ENCODE data around the gene LHX1. TPM values are rescaled to one million over a fixed set of nuclear protein-coding genes. Genes with fewer than 3 reads are reported as not detected.

LHX1 gene
- total and polyA plus RNA-seq, 9 of the 15 experiments (the other 6 are each of a cell fraction or from before 2014, with no cell fraction given) = 0.05 to 0.64 (median 0.07) TPM; not detected in 6

DNA sequence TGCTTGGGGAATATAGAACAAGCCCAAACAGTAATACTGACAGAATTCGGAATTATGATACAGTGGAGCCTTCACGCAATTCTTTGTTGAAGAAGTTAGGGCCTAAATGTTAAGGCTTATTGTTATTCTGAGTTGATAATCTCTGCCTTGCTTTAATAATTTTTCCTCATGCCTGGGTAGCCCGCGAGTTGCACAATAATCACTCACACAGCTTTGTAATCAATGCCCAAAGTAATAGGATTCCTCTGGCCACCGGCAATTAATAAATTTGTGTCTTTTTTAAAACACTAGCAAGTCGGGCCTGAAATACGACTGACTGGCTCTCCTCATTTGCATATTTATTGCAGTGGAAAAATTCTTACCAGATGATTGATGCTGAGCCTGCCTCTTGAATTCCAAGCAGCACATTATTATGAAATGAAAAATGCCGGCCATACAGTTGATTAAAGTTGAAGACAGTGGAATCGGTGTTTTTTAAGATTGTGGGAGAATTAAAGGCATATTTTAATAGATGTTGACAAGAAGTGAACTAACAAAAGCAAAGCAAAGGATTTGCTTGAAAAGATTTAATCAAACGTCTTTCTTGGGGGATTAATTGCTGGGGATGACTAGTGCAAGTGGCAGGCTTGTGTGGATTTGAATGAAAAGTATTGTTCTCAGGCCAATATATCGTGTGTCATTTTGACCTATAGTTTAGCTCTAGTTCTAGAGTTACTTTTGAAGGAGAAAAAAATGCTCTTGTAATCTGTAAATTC is 41.7 kb downstream of the LHX1 start:
- CTCF ChIA-PET (ENCODE audit: low intra/inter-chr PET ratio) = no interaction called here
- H3K4me3 ChIP-seq = no peak overlapping the region

DNA sequence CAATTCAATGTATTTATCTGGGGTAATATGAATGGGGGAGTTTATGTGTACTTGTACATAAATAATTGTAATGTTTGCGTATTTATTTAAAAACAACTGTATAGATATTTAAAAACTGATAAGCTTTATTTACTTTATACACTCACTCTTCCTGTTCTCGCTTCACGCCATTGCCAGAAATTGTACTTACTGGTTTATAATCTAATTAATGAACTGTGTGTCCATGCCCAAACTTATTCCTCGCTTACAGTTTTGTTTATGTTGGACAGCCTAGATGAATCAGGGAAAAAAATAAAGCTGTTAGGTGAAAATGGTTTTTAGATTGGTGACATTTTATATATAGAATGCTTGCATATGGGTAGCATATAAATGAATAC is 42.3 kb downstream of the LHX1 start:
- Histone ChIP-seq H2AFZ (ENCODE audit: low read depth, low read length) (no peak overlapping the region), H3K36me3 (ENCODE audit: control insufficient read depth, insufficient read depth, low read length) (peaks cover 40% of the 10 kb centered on the region), H3K9me3 (replicated peaks; ENCODE audit: control insufficient read depth, insufficient read depth, low read depth, low read length) (no peaks in the 10 kb centered on the region), H3K4me3 (no peak overlapping the region), H3K4me2 (ENCODE audit: insufficient read depth, low read length) (no peak overlapping the region), H4K20me1 (replicated peaks; ENCODE audit: control insufficient read depth, insufficient read depth, low read length) (no peaks in the 10 kb centered on the region), H3K9ac (ENCODE audit: insufficient read depth in 1 of 2, low read depth in 2 of 2, low read length in 2 of 2) (no peak overlapping the region), H3K79me2 (ENCODE audit: control insufficient read depth, insufficient read depth, low read length) (peaks cover 79% of the 10 kb centered on the region), H3K27me3 (ENCODE audit: control insufficient read depth in 2 of 2, insufficient read depth in 2 of 2, low read length in 2 of 2) (no peaks in the 10 kb centered on the region), H3K9me1 (ENCODE audit: control insufficient read depth, insufficient read depth, low read length) (no peaks in the 10 kb centered on the region), H3K4me1 (replicated peaks in 1 of 2; ENCODE audit: control insufficient read depth in 2 of 2, insufficient read depth in 2 of 2, low read length in 2 of 2) (no peaks in the 10 kb centered on the region), H3K27ac (ENCODE audit: extremely low read depth, low read depth, low read length) (no peak overlapping the region)
- no peak for DNase-seq (ENCODE audit: extremely low read depth in 1 of 4, low spot score in 3 of 4)
- in situ Hi-C loops (cut with MboI) (no loop called here), intact Hi-C loops (cut with micrococcal nuclease) (no loop called here)
- no peak for ATAC-seq
- TF ChIP-seq SAFB2 (IDR thresholded peaks at IDR 0.05; ENCODE audit: borderline replicate concordance, low read depth, low read length, severe bottlenecking) (no peak), STAG1 (CRISPR knock-in tag; IDR thresholded peaks at IDR 0.05; ENCODE audit: borderline replicate concordance) (no peak), KAT7 (CRISPR knock-in tag; IDR thresholded peaks at IDR 0.05; ENCODE audit: borderline replicate concordance) (no peak)
- TF ChIP-seq, protein P1, sequence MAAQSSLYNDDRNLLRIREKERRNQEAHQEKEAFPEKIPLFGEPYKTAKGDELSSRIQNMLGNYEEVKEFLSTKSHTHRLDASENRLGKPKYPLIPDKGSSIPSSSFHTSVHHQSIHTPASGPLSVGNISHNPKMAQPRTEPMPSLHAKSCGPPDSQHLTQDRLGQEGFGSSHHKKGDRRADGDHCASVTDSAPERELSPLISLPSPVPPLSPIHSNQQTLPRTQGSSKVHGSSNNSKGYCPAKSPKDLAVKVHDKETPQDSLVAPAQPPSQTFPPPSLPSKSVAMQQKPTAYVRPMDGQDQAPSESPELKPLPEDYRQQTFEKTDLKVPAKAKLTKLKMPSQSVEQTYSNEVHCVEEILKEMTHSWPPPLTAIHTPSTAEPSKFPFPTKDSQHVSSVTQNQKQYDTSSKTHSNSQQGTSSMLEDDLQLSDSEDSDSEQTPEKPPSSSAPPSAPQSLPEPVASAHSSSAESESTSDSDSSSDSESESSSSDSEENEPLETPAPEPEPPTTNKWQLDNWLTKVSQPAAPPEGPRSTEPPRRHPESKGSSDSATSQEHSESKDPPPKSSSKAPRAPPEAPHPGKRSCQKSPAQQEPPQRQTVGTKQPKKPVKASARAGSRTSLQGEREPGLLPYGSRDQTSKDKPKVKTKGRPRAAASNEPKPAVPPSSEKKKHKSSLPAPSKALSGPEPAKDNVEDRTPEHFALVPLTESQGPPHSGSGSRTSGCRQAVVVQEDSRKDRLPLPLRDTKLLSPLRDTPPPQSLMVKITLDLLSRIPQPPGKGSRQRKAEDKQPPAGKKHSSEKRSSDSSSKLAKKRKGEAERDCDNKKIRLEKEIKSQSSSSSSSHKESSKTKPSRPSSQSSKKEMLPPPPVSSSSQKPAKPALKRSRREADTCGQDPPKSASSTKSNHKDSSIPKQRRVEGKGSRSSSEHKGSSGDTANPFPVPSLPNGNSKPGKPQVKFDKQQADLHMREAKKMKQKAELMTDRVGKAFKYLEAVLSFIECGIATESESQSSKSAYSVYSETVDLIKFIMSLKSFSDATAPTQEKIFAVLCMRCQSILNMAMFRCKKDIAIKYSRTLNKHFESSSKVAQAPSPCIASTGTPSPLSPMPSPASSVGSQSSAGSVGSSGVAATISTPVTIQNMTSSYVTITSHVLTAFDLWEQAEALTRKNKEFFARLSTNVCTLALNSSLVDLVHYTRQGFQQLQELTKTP (IDR thresholded peaks at IDR 0.05; ENCODE audit: low read depth in 1 of 2, partially characterized antibody in 2 of 2) = no peak
- ChIA-PET POLR2A (no interaction called here), CTCF (ENCODE audit: low intra/inter-chr PET ratio) (no interaction called here)
- BruUV-seq (replicated peaks) = no TSS peak
- no peak for FAIRE-seq
- 91% methylated on average over 4 of the region's 4 CpGs for WGBS (ENCODE audit: insufficient coverage, low coverage, missing lambda C conversion rate)

More for the DNA sequence above, 41.7 kb downstream of the LHX1 start:
- Histone ChIP-seq H3K4me2 (ENCODE audit: insufficient read depth, low read length) (no peak overlapping the region), H3K9me3 (replicated peaks; ENCODE audit: control insufficient read depth, insufficient read depth, low read depth, low read length) (no peaks in the 10 kb centered on the region), H3K9ac (ENCODE audit: insufficient read depth in 1 of 2, low read depth in 2 of 2, low read length in 2 of 2) (no peak overlapping the region), H4K20me1 (replicated peaks; ENCODE audit: control insufficient read depth, insufficient read depth, low read length) (no peaks in the 10 kb centered on the region), H3K27ac (ENCODE audit: extremely low read depth, low read depth, low read length) (no peak overlapping the region), H3K9me1 (ENCODE audit: control insufficient read depth, insufficient read depth, low read length) (no peaks in the 10 kb centered on the region), H3K79me2 (ENCODE audit: control insufficient read depth, insufficient read depth, low read length) (peaks cover 83% of the 10 kb centered on the region), H2AFZ (ENCODE audit: low read depth, low read length) (no peak overlapping the region), H3K27me3 (ENCODE audit: control insufficient read depth in 2 of 2, insufficient read depth in 2 of 2, low read length in 2 of 2) (no peaks in the 10 kb centered on the region), H3K4me1 (replicated peaks in 1 of 2; ENCODE audit: control insufficient read depth in 2 of 2, insufficient read depth in 2 of 2, low read length in 2 of 2) (no peaks in the 10 kb centered on the region), H3K36me3 (ENCODE audit: control insufficient read depth, insufficient read depth, low read length) (peaks cover 34% of the 10 kb centered on the region)
- BruUV-seq (replicated peaks) = no TSS peak
- intact Hi-C loops (cut with micrococcal nuclease) = no loop called here
- 80% methylated on average over 11 of the region's 11 CpGs for WGBS (ENCODE audit: insufficient coverage, low coverage, missing lambda C conversion rate)
- no peak for ATAC-seq
- in situ Hi-C loops (cut with MboI) = no loop called here
- no peak for TF ChIP-seq ADNP (tag; IDR thresholded peaks at IDR 0.05)
- TF ChIP-seq CEBPB (tag; IDR thresholded peaks at IDR 0.05) = 0 out of 2 replicates have a peak, but pooled peaks have one; percentile 11
- POLR2A ChIA-PET = interaction anchor here (0.6 to 1.2 kb wide), 2 partner anchors 11 to 16 kb away, joined by 3 read pairs; no protein-coding TSS in a partner anchor
- no peak for DNase-seq (ENCODE audit: extremely low read depth in 1 of 4, low spot score in 3 of 4)
- FAIRE-seq = no peak
